Measurements from ENCODE around the gene PSMB3.
"Not testable (repeated sequence)": the region's sequence is repeated elsewhere in the genome, so short reads cannot be mapped to it uniquely, and the experiment has no call there.

Gene PSMB3

DNA sequence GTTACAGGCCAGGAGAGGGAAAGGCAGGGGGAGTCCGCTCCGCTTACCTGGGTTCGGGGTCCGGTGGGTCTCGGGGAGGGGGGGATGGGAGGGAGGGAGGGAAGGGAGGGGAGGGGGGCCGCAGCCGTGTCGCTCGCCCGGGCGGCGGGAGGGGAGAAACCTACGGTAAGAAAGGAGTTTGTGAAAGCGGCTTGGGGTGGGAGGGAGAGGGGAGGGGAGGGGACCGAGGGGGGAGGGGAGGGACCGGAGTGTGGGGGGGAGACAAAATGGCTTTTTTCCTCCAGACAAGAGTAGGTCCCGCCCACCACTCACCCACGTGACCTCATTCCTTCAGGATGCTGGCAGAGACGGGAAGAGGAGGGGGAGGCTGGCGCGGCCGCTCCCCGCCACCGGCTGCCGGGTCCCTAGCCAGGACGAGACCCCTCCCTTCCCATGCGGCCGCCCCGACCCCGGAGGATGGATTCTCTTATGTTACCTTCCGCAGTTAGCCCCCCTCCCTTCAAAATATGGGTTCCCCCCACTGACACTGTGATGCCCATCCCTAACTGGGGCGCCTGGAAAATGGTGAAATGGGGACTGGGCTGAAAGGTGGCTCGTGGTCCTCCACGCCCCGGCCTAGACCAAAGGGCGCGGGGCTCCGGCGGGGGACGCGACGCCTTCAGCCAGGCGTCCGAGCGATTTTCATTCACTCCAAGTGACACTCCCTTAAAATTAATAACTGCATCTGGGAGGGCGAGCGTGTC lies 4.2 kb upstream of the PSMB3 start, which contains the start of gene PCGF2:
PCGF2 (minus strand) TSS at position 188 of the 743 bp plus-strand sequence. CDS start 7,934 bp downstream, outside the sequence.
- in situ Hi-C loops (cut with HindIII; ENCODE audit: low sequenced_read_pairs): no loop called here

DNA sequence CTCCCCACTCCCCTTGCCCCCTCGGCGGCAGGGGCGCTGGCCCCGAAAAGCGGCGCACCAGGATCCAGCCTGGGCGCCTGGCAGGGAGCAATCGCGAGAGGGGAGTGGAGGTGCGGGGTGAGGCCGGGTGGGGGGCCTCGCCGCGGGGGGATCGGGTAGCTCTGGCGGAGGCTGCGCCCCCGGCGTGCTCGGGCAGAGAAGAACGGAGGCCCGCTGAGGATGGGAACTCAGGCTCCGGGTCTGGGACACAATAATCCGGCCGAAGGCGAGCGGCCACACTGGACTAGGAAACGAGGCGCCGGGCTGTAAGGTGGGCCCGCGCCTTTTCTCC lies 3.7 kb upstream of the PSMB3 start:
- in situ Hi-C loops (cut with HindIII; ENCODE audit: low sequenced_read_pairs): no loop called here

- in situ Hi-C loops (cut with HindIII; ENCODE audit: low sequenced_read_pairs): no loop called here
These were observed 3.1 kb upstream of the PSMB3 start for GRCh38 chr17:38749223-38750043.

GRCh38 chr17:38750044-38750311 lies 2.6 kb upstream of the PSMB3 start:
- in situ Hi-C loops (cut with HindIII; ENCODE audit: low sequenced_read_pairs): no loop called here

DNA sequence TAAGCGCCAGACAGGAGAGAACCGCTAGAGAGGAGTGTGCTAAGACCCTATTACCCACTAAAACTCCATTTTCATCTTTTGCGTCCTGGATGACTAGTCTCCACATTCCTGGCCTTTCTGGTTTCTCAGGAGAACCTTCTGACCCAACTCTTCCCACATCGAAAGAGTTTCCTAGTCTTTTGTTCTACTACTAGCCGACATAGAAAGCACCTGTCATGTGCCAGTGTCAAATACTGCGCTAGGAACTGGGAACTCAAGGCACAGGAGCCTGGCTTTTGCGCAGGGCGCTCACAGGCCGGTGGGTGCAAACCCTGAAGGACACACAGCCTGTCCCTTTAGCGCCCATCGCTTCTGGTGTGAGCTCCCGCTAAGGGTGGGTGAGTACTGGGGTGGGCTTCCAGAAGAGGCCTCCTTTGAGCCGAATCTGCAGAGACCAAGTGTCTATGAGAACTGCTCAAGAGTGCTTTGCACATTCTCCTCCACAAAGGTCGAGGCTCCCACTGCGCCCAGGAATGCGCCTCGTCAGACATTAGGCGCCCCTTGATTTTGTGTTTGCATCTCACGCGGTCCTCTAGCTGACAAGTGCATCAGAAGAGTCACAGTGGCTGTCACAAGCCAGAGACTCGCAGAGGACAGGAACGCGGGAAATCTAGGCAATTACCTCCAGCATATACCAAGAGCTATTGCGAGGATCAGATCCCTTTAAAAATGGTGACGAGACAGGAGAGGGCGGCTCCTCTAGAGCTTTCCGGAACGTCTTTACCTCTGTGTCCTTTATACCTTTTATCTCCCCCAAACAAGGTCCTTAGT lies 2.0 kb upstream of the PSMB3 start:
- in situ Hi-C loops (cut with HindIII; ENCODE audit: low sequenced_read_pairs): no loop called here

GRCh38 chr17:38751144-38751807 lies 1.3 kb upstream of the PSMB3 start:
- in situ Hi-C loops (cut with HindIII; ENCODE audit: low sequenced_read_pairs): no loop called here

- in situ Hi-C loops (cut with HindIII; ENCODE audit: low sequenced_read_pairs): no loop called here
These were observed 683 bp upstream of the PSMB3 start for GRCh38 chr17:38751808-38752307.

DNA sequence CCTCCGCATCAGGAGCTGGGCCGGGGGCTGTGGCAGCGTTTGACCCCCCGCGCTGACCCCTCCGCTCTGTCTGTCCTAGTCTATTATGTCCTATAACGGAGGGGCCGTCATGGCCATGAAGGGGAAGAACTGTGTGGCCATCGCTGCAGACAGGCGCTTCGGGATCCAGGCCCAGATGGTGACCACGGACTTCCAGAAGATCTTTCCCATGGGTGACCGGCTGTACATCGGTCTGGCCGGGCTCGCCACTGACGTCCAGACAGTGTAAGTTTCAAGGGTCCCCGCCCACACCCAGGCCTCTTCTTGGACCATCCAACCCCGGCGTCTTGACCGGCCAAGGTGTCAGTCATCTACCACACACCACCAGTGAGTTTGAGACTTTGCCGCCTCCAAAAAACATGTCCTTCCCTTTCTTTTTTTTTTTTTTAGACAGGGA lies 548 bp downstream of the PSMB3 start:
- in situ Hi-C loops (cut with HindIII; ENCODE audit: low sequenced_read_pairs): no loop called here

DNA sequence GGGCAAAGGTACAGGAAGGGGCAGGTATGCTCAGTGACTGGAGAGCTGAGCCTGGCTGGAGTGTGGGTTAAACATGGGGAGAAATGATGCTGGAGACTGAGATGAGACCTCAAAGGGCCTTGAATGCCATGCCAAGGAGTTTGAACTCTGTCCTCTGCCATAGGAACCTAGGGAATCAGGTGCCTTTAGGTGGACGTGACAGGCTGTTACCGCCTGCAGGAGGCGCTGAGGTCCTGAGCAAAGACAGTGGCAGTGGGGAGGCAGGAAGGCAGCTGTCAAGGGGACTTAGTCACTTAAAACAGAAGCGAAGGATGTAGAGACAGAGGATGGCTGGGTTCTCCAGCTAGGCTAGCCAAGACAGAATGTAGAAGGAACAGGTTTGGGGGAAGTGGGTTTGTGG lies 9.1 kb downstream of the PSMB3 start:
- in situ Hi-C loops (cut with HindIII; ENCODE audit: low sequenced_read_pairs): no loop called here

GRCh38 chr17:38762231-38762630 lies 9.7 kb downstream of the PSMB3 start:
- in situ Hi-C loops (cut with HindIII; ENCODE audit: low sequenced_read_pairs): no loop called here

DNA sequence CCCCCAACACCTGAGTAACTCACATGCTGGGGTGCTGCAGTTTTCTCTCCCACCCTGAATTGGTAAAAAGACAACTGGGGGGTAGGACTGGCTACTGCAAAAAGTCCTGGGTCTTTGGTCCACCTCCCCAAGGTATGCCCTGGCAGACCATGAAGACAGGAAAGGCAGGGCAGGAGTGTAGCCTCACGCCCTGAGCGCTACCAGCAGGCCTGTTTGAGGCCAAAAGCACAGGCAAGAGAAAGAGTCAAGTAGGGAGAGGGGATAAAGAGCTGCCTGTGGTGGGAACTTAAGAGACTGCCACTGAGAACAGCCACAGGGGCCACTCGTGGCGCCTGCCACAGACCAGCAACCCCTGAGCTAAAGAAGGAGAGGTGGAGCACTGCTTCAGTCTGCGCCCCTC lies 13.8 kb downstream of the PSMB3 start:
- in situ Hi-C loops (cut with HindIII; ENCODE audit: low sequenced_read_pairs): no loop called here

- in situ Hi-C loops (cut with HindIII; ENCODE audit: low sequenced_read_pairs): no loop called here
These were observed 15.9 kb downstream of the PSMB3 start for GRCh38 chr17:38768417-38768816.

- in situ Hi-C loops (cut with HindIII; ENCODE audit: low sequenced_read_pairs): no loop called here
These were observed 20.7 kb downstream of the PSMB3 start for GRCh38 chr17:38773258-38773657.

DNA sequence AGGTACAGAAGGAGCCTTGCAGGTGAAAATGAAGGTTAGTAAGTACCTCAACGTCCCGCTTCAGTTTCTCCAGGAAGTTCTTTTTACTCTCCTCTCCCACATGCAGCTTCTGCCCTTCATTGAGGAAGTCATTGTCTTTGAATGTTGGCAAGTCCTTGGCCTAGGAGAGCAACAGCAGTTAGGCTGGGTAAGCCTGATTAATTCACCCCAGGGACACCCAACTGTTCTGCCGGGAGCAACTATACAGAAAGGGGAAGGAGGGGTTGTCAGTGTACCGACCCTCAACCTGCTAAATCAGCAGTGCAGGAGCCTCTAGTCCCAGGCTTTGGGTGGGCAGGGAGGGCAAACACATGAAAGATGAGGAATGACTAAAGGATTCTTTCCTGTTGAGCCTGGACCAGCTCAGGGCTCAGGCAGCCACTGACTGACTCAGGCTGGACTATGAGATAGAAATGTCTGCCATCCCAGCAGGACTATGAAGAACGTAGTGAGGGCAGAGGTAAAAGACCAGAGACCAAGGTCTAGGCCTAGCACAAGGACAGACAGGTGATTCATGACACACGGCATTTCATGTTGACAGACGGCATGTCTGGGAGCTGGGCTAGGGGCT lies 25.2 kb downstream of the PSMB3 start:
- in situ Hi-C loops (cut with HindIII; ENCODE audit: low sequenced_read_pairs): no loop called here

DNA sequence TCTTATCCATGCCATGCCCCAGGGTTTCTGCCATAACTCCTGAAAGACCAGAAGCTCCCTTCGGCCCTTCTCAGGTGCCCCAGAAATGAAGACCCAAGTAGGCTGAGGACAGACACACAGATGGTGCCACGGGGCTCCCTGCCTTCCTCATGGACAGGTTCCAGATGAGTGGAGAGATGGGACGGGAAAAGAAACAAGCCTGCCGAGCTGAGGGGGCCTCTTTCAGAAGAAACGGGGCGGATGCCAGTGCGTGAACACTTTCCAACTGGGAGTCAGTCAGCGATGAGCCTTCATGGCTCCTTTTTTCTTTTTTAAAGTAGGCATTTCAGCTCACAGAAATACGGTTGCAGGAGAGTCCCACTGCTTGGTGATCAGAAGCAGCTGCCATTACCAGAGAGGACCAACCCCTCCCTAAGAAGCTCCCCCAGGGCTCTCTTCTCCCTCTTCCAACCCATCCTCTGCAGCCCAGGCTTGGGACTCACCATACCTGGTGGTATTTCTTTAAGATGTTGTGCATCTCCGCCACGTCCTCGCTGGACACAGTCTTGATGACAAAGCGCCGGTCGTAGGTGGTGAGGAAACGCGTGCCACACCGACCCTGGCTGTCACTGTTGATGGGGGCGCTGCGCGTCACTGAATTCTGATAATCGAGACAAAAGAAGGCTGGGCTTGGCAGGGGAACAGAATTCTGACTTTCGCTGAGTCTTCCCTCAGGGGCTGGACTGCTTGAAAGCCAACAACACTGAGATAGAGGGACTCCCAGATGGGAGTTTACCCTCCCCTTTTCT lies 27.6 kb downstream of the PSMB3 start:
- in situ Hi-C loops (cut with HindIII; ENCODE audit: low sequenced_read_pairs): no loop called here

DNA sequence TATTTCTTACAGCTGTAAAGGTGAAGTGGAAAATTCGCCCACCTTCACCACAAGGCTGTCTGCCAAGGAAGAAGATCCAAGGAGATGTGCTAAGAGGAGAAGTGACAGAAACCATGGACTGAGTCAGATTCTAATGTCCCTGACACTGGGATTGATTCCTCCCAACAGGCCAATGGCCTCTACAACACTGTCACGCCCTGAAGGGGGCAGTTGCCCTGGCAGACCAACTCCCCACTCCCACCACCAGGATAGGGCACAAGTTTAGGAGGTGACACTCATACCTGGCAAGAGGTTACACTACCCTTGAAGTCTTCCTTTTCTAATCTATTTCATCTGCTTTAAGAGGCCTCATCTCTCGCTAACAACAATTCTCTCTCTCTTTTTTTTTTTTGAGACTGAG lies 30.7 kb downstream of the PSMB3 start:
- in situ Hi-C loops (cut with HindIII; ENCODE audit: low sequenced_read_pairs): no loop called here

DNA sequence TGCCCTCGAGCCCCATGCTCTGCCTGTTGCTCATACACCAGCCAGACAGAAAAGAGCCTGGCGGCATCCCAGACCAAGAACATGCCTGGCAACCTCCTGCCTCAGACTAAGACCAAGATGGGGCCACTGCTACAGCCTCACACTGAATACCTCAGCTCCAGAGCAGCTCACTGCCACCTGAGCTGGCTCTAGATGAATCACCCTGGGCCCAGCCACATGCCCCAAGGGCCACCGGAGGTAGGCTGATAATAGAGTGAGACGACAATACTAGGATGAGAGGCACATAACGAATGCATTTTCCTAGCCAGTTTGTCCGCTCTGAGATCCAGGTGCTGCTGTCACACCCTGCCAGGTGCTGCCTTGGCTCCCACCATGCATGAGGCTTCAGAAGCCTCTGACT lies 33.8 kb downstream of the PSMB3 start:
- in situ Hi-C loops (cut with HindIII; ENCODE audit: low sequenced_read_pairs): no loop called here

- in situ Hi-C loops (cut with HindIII; ENCODE audit: low sequenced_read_pairs): not testable (repeated sequence)
These were observed 35.5 kb downstream of the PSMB3 start for GRCh38 chr17:38787999-38788398.

DNA sequence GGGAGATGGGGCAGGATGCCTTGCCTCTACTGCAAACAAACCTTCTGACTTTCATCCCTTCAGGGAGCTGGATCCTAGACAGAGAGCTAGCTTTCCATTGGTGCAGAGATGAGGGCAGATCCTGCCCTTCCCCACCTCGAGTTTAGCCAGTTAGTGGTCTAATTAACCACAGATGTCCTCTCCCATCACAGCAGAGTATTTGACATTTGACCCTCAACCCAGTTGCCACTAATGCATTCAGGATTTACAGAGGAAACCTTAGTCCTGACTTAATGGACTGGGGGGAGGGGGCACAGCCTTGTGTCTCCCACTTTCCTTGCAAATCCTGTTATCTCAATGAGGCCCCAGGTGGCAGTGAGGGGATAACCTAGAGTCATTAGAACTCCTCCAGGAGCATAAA lies 36.6 kb downstream of the PSMB3 start:
- in situ Hi-C loops (cut with HindIII; ENCODE audit: low sequenced_read_pairs): no loop called here

All from DLD1 (cell line).